Measurements from ENCODE around the gene ATP7B.
"Not testable (repeated sequence)": the region's sequence is repeated elsewhere in the genome, so short reads cannot be mapped to it uniquely, and the experiment has no call there.

ATP7B gene

GRCh38 chr13:52006523-52007245 lies 4.6 kb downstream of the ATP7B start:
- DNase-seq (ENCODE audit: low read depth in 2 of 2) = no peak

- no peak for DNase-seq (ENCODE audit: low read depth in 2 of 2)
Measured at GRCh38 chr13:52005841-52006522, 5.3 kb downstream of the ATP7B start.

GRCh38 chr13:52004511-52005170 lies 6.6 kb downstream of the ATP7B start:
- no peak for DNase-seq (ENCODE audit: low read depth in 2 of 2)

GRCh38 chr13:52003541-52003940 lies 7.7 kb downstream of the ATP7B start:
- no peak for DNase-seq (ENCODE audit: low read depth in 2 of 2)

- no peak for DNase-seq (ENCODE audit: low read depth in 2 of 2)
Measured at GRCh38 chr13:52002361-52002760, 8.9 kb downstream of the ATP7B start.

GRCh38 chr13:52001120-52001731 lies 10.0 kb downstream of the ATP7B start:
- no peak for DNase-seq (ENCODE audit: low read depth in 2 of 2)

- DNase-seq (ENCODE audit: low read depth in 2 of 2) = no peak
Measured at GRCh38 chr13:51999921-52000320, 11.3 kb downstream of the ATP7B start.

GRCh38 chr13:51999510-51999911 lies 11.7 kb downstream of the ATP7B start:
- DNase-seq (ENCODE audit: low read depth in 2 of 2) = no peak

- DNase-seq (ENCODE audit: low read depth in 2 of 2) = no peak
Measured at GRCh38 chr13:51998723-51999509, 12.3 kb downstream of the ATP7B start.

- DNase-seq (ENCODE audit: low read depth in 2 of 2) = no peak
Measured at GRCh38 chr13:51997641-51998330, 13.5 kb downstream of the ATP7B start.

GRCh38 chr13:51997186-51997585 lies 14.1 kb downstream of the ATP7B start:
- DNase-seq (ENCODE audit: low read depth in 2 of 2) = no peak

- no peak for DNase-seq (ENCODE audit: low read depth in 2 of 2)
Measured at GRCh38 chr13:51996641-51997040, 14.6 kb downstream of the ATP7B start.

- DNase-seq (ENCODE audit: low read depth in 2 of 2) = no peak
Measured at GRCh38 chr13:51995677-51996551, 15.3 kb downstream of the ATP7B start.

- DNase-seq (ENCODE audit: low read depth in 2 of 2) = no peak
Measured at GRCh38 chr13:51993713-51994112, 17.5 kb downstream of the ATP7B start.

- no peak for DNase-seq (ENCODE audit: low read depth in 2 of 2)
Measured at GRCh38 chr13:51988988-51989618, 22.1 kb downstream of the ATP7B start.

- DNase-seq (ENCODE audit: low read depth in 2 of 2) = not testable (repeated sequence)
Measured at GRCh38 chr13:51984904-51985303, 26.3 kb downstream of the ATP7B start.

- not testable (repeated sequence) for DNase-seq (ENCODE audit: low read depth in 2 of 2)
Measured at GRCh38 chr13:51983292-51983691, 28.0 kb downstream of the ATP7B start.

- DNase-seq (ENCODE audit: low read depth in 2 of 2) = no peak
Measured at GRCh38 chr13:51981355-51981754, 29.9 kb downstream of the ATP7B start.

- no peak for DNase-seq (ENCODE audit: low read depth in 2 of 2)
Measured at GRCh38 chr13:51980908-51981307, 30.3 kb downstream of the ATP7B start.

Measured in stimulated activated CD8-positive, alpha-beta memory T cell treated with anti-CD3 and anti-CD28 coated beads, Interleukin-7, amount 100 ng/mL, for 1 hour (primary cell).